ENCODE data around the gene PLB1.

PLB1 gene

GRCh38 chr2:28674713-28675068, 178.8 kb downstream of the PLB1 start:
- no peak for DNase-seq

- DNase-seq, result no peak
These were observed 180.4 kb downstream of the PLB1 start for GRCh38 chr2:28676152-28676835.

GRCh38 chr2:28678175-28678855, 182.5 kb downstream of the PLB1 start:
- DNase-seq, result no peak

GRCh38 chr2:28678944-28679343, 183.1 kb downstream of the PLB1 start:
- DNase-seq, result no peak

GRCh38 chr2:28680657-28681056, 184.8 kb downstream of the PLB1 start:
- DNase-seq, result no peak

GRCh38 chr2:28681158-28681571, 185.3 kb downstream of the PLB1 start:
- peak; percentile 42 for DNase-seq

GRCh38 chr2:28681606-28682005, 185.7 kb downstream of the PLB1 start:
- no peak for DNase-seq

- DNase-seq, result no peak
These were observed 187.3 kb downstream of the PLB1 start for GRCh38 chr2:28683100-28683706.

- DNase-seq, result no peak
These were observed 188.4 kb downstream of the PLB1 start for GRCh38 chr2:28684142-28684858.

- no peak for DNase-seq
These were observed 191.3 kb downstream of the PLB1 start for GRCh38 chr2:28687171-28687570.

- DNase-seq, result no peak
These were observed 192.0 kb downstream of the PLB1 start for GRCh38 chr2:28687640-28688385.

- no peak for DNase-seq
These were observed 193.0 kb downstream of the PLB1 start for GRCh38 chr2:28688818-28689217.

GRCh38 chr2:28689771-28690170, 193.9 kb downstream of the PLB1 start:
- DNase-seq, result no peak

- DNase-seq, result no peak
These were observed 196.6 kb downstream of the PLB1 start for GRCh38 chr2:28692411-28692810.

- DNase-seq, result no peak
These were observed 197.4 kb downstream of the PLB1 start for GRCh38 chr2:28693223-28693622.
